MM.1S (cell line): ENCODE measurements around the gene CRTC3.
"Not testable (repeated sequence)": the region's sequence is repeated elsewhere in the genome, so short reads cannot be mapped to it uniquely, and the experiment has no call there.

Experiments used
- DNase-seq: peaks from one replicate; pipeline ENCODE4 v3.0.0-alpha.2; 2015
- H2AFZ ChIP-seq: fragments of 300-600 bp; sonication (generic); 2 replicates; pipeline ENCODE4 v1.6.0; 2016; ENCODE audit warnings: antibody characterized with exemption, low read length
- H3F3A ChIP-seq: fragments of 300-600 bp; sonication (generic); 2 replicates; pipeline ENCODE4 v1.6.1; 2016; ENCODE audit warnings: mild to moderate bottlenecking, antibody characterized with exemption, low read length, moderate library complexity, mixed read lengths; ENCODE audit not compliant: insufficient read depth
- H3K27ac ChIP-seq: fragments of 300-600 bp; sonication (generic); 2 replicates; pipeline ENCODE4 v1.5.1; 2016; ENCODE audit warnings: mild to moderate bottlenecking, low read length
- H3K27me3 ChIP-seq: fragments of 300-600 bp; sonication (generic); replicated peaks from 2 replicates; pipeline ENCODE4 v1.6.0; 2016; ENCODE audit warnings: low read length; ENCODE audit not compliant: insufficient read depth
- H3K36me3 ChIP-seq: fragments of 300-600 bp; sonication (generic); replicated peaks from 2 replicates; pipeline ENCODE4 v1.6.1; 2016; ENCODE audit warnings: mild to moderate bottlenecking, low read length, mixed read lengths; ENCODE audit not compliant: insufficient read depth
- H3K4me1 ChIP-seq: fragments of 300-600 bp; sonication (generic); 2 replicates; pipeline ENCODE4 v1.6.1; 2016; ENCODE audit warnings: low read length, mixed read lengths
- H3K4me2 ChIP-seq: fragments of 300-600 bp; sonication (generic); 2 replicates; pipeline ENCODE4 v1.6.0; 2016; ENCODE audit warnings: low read depth, low read length
- H3K4me3 ChIP-seq: fragments of 300-600 bp; sonication (generic); 2 replicates; pipeline ENCODE4 v1.5.1; 2016; ENCODE audit warnings: low read length, mixed read lengths
- H3K79me2 ChIP-seq: fragments of 300-600 bp; sonication (generic); 2 replicates; pipeline ENCODE4 v1.6.1; 2016; ENCODE audit warnings: mixed run types, low read length, mixed read lengths
- H3K9ac ChIP-seq: fragments of 300-600 bp; sonication (generic); 2 replicates; pipeline ENCODE4 v1.6.1; 2016; ENCODE audit warnings: low read length, mixed read lengths
- H3K9me2 ChIP-seq: fragments of 300-600 bp; sonication (generic); replicated peaks from 2 replicates; pipeline ENCODE4 v1.6.1; 2016; ENCODE audit warnings: mild to moderate bottlenecking, low read length, mixed read lengths; ENCODE audit not compliant: insufficient read depth
- H3K9me3 ChIP-seq: fragments of 300-600 bp; sonication (generic); replicated peaks from 2 replicates; pipeline ENCODE4 v1.6.1; 2016; ENCODE audit warnings: mild to moderate bottlenecking, low read length, mixed read lengths; ENCODE audit not compliant: insufficient read depth
- H4K20me1 ChIP-seq: fragments of 300-600 bp; sonication (generic); 2 replicates; pipeline ENCODE4 v1.6.1; 2016; ENCODE audit warnings: mild to moderate bottlenecking, low read length, moderate library complexity, mixed read lengths; ENCODE audit not compliant: insufficient read depth
- CTCF ChIP-seq: fragments of 300-600 bp; sonication (generic); IDR thresholded peaks from 2 replicates; pipeline ENCODE4 v1.5.1; 2016; ENCODE audit warnings: antibody characterized with exemption, low read length, mixed read lengths
- EZH2 ChIP-seq: fragments of 300-600 bp; sonication (generic); optimal IDR thresholded peaks from 2 replicates; pipeline ENCODE3; 2017; ENCODE audit warnings: low read depth, mild to moderate bottlenecking, antibody characterized with exemption, low read length, mixed read lengths
- EZH2phosphoT487 ChIP-seq: fragments of 300-600 bp; sonication (generic); IDR thresholded peaks from 2 replicates; pipeline ENCODE4 v1.6.1; 2018; ENCODE audit warnings: antibody characterized with exemption, low read length

CRTC3 gene

GRCh38 chr15:90633360-90633759 lies 103.6 kb downstream of the CRTC3 start:
- H4K20me1 ChIP-seq: no peaks in the 10 kb centered on the region
- no peak overlapping the region for H3K27ac ChIP-seq
- no peaks in the 10 kb centered on the region for H3K79me2 ChIP-seq
- H2AFZ ChIP-seq: no peak overlapping the region
- H3F3A ChIP-seq: no peaks in the 10 kb centered on the region
- no peak overlapping the region for H3K4me3 ChIP-seq
- no peaks in the 10 kb centered on the region for H3K4me1 ChIP-seq
- TF ChIP-seq EZH2: no peak
- TF ChIP-seq CTCF: no peak
- no peak for TF ChIP-seq EZH2phosphoT487
- H3K9me2 ChIP-seq: no peaks in the 10 kb centered on the region
- H3K9me3 ChIP-seq: no peaks in the 10 kb centered on the region
- H3K4me2 ChIP-seq: no peak overlapping the region
- H3K27me3 ChIP-seq: no peaks in the 10 kb centered on the region
- no peak overlapping the region for H3K9ac ChIP-seq
- H3K36me3 ChIP-seq: no peaks in the 10 kb centered on the region; the same call in 1 of the 2 replicates
- no peak for DNase-seq

- H3K9me3 ChIP-seq, H3K79me2 ChIP-seq, H2AFZ ChIP-seq, H3K4me2 ChIP-seq, DNase-seq, H3K9me2 ChIP-seq, H3K36me3 ChIP-seq, H3K4me1 ChIP-seq, H3K9ac ChIP-seq, H3K27me3 ChIP-seq, H3F3A ChIP-seq, H3K4me3 ChIP-seq, H3K27ac ChIP-seq, H4K20me1 ChIP-seq: not testable (repeated sequence)
Observed at GRCh38 chr15:90636993-90637392, 107.3 kb downstream of the CRTC3 start.

- no peaks in the 10 kb centered on the region for H3K4me1 ChIP-seq
- no peak for DNase-seq
- H3K79me2 ChIP-seq: no peaks in the 10 kb centered on the region
- no peak for TF ChIP-seq CTCF
- no peak for TF ChIP-seq EZH2
- TF ChIP-seq EZH2phosphoT487: no peak
- H3K9me2 ChIP-seq: no peaks in the 10 kb centered on the region
- H3K36me3 ChIP-seq: no peaks in the 10 kb centered on the region
- no peaks in the 10 kb centered on the region for H3F3A ChIP-seq
- H4K20me1 ChIP-seq: no peaks in the 10 kb centered on the region
- H3K9me3 ChIP-seq: no peaks in the 10 kb centered on the region
- H3K9ac ChIP-seq: no peak overlapping the region
- H3K4me3 ChIP-seq: no peak overlapping the region
- H2AFZ ChIP-seq: no peak overlapping the region
- no peak overlapping the region for H3K27ac ChIP-seq
- H3K27me3 ChIP-seq: no peaks in the 10 kb centered on the region
- no peak overlapping the region for H3K4me2 ChIP-seq
Observed at GRCh38 chr15:90637693-90638092, 108.0 kb downstream of the CRTC3 start.

- Histone ChIP-seq H3K9me2 (no peaks in the 10 kb centered on the region), H3F3A (no peaks in the 10 kb centered on the region), H3K9ac (no peak overlapping the region), H3K9me3 (no peaks in the 10 kb centered on the region), H3K4me1 (no peaks in the 10 kb centered on the region), H3K4me3 (no peak overlapping the region), H3K79me2 (no peaks in the 10 kb centered on the region), H4K20me1 (no peaks in the 10 kb centered on the region), H2AFZ (no peak overlapping the region), H3K36me3 (no peaks in the 10 kb centered on the region), H3K4me2 (no peak overlapping the region), H3K27ac (no peak overlapping the region), H3K27me3 (no peaks in the 10 kb centered on the region)
- DNase-seq: no peak
- TF ChIP-seq EZH2phosphoT487: no peak
- TF ChIP-seq EZH2: no peak
- no peak for TF ChIP-seq CTCF
Observed at GRCh38 chr15:90638201-90638691, 108.5 kb downstream of the CRTC3 start.
